HepG2 (cell line): ENCODE results near the gene GOT2. TPM values are rescaled to one million over a fixed set of nuclear protein-coding genes. Genes with fewer than 3 reads are reported as not detected.

ENCODE experiments used
- CHCHD3 ChIP-seq: sonication (generic); formaldehyde crosslinking; IDR thresholded peaks from 2 replicates; pipeline ENCODE4 v1.8.0; 2022; ENCODE audit warnings: mild to moderate bottlenecking, missing genetic modification reagents, moderate library complexity
- DMAP1 ChIP-seq: IDR thresholded peaks from 2 replicates; pipeline ENCODE4 v1.6.1; 2016
- HOXA3 ChIP-seq: sonication (generic); formaldehyde crosslinking; IDR thresholded peaks from 2 replicates; pipeline ENCODE4 v1.5.0; 2020; ENCODE audit warnings: missing genetic modification reagents
- JUND ChIP-seq: sonication (generic); formaldehyde crosslinking; IDR thresholded peaks from 2 replicates; pipeline ENCODE4 v1.8.0; 2022; ENCODE audit warnings: mild to moderate bottlenecking, missing genetic modification reagents
- MBD4 ChIP-seq: IDR thresholded peaks from 2 replicates; pipeline ENCODE4 v1.6.1; 2012; ENCODE audit warnings: low read length, inconsistent platforms, borderline replicate concordance
- MXD4 ChIP-seq: IDR thresholded peaks from 2 replicates; pipeline ENCODE4 v1.6.1; 2016; ENCODE audit warnings: mild to moderate bottlenecking, missing biosample characterization, missing genetic modification reagents
- NRL ChIP-seq: sonication (generic); formaldehyde crosslinking; IDR thresholded peaks from 2 replicates; pipeline ENCODE4 v1.5.0; 2020; ENCODE audit warnings: missing genetic modification reagents, mild to moderate bottlenecking, moderate library complexity, borderline replicate concordance
- TCF7L2 ChIP-seq: IDR thresholded peaks from 2 replicates; pipeline ENCODE4 v1.6.1; 2011; ENCODE audit warnings: mild to moderate bottlenecking, low read depth, low read length, moderate library complexity
- TFE3 ChIP-seq: IDR thresholded peaks from 2 replicates; pipeline ENCODE4 v1.6.1; 2016
- THAP11 ChIP-seq: IDR thresholded peaks from 2 replicates; pipeline ENCODE4 v1.6.1; 2016; ENCODE audit warnings: missing biosample characterization, missing genetic modification reagents
- ZMAT3 ChIP-seq: sonication (generic); formaldehyde crosslinking; conservative IDR thresholded peaks from 2 replicates; pipeline ENCODE4 v1.7.0; 2021; ENCODE audit warnings: missing genetic modification reagents
- ZNF101 ChIP-seq: sonication (generic); formaldehyde crosslinking; IDR thresholded peaks from 2 replicates; pipeline ENCODE4 v1.4.0; 2020; ENCODE audit warnings: mild to moderate bottlenecking, low read depth, missing genetic modification reagents, borderline replicate concordance
- ZNF512 ChIP-seq: sonication (generic); formaldehyde crosslinking; IDR thresholded peaks from 2 replicates; pipeline ENCODE4 v1.4.0; 2020; ENCODE audit warnings: mild to moderate bottlenecking, missing genetic modification reagents
- ZNF7 ChIP-seq: IDR thresholded peaks from 2 replicates; pipeline ENCODE4 v1.6.1; 2016; ENCODE audit warnings: missing biosample characterization, missing genetic modification reagents
- ZNF761 ChIP-seq: sonication (generic); formaldehyde crosslinking; conservative IDR thresholded peaks from 2 replicates; pipeline ENCODE4 v1.4.0; 2020; ENCODE audit warnings: mild to moderate bottlenecking, missing genetic modification reagents
- polyA plus RNA-seq, 8 experiments: library from polyadenylated mRNA; depleted of rRNA in 3 of 8; stranded (reverse) in 7 of 8; unstranded in 1 of 8; fragments of >200 nt; fragmentation: Illumina TruSeq in 4 of 8; extraction: Trizol in 4 of 8; gene quantifications; 2 replicates each; pipeline versions ENCODE4 v1.2.1 to v1.2.3, GENCODE V29; 2011 to 2016; ENCODE audit warnings: low read depth in 4 of 8, missing spikeins in 1 of 8, mixed read lengths in 1 of 8; ENCODE audit not compliant: insufficient read depth in 1 of 8
- total RNA-seq, 5 experiments: library from RNA; depleted of rRNA; stranded (reverse); fragments of >200 nt; fragmentation: Illumina TruSeq; extraction: Trizol; gene quantifications; 2 replicates each; pipeline ENCODE4 v1.2.3, GENCODE V29; 2016; ENCODE audit warnings: low read depth in 1 of 5
- TF ChIP-seq, protein P1 (sequence below): sonication (generic); formaldehyde crosslinking; IDR thresholded peaks from 2 replicates; pipeline ENCODE4 v1.8.1; 2023; ENCODE audit warnings: missing genetic modification reagents, mild to moderate bottlenecking, borderline replicate concordance
- TF ChIP-seq, protein P2 (sequence below): sonication (generic); formaldehyde crosslinking; IDR thresholded peaks from 2 replicates; pipeline ENCODE4 v1.8.1; 2023; ENCODE audit warnings: mild to moderate bottlenecking, missing genetic modification reagents
- TF ChIP-seq, protein P3 (sequence below): sonication (generic); formaldehyde crosslinking; IDR thresholded peaks from 2 replicates; pipeline ENCODE4 v1.5.1; 2020; ENCODE audit warnings: missing genetic modification reagents, mild to moderate bottlenecking, borderline replicate concordance
- TF ChIP-seq, protein P4 (sequence below): sonication (generic); formaldehyde crosslinking; IDR thresholded peaks from 2 replicates; pipeline ENCODE4 v1.4.0; 2020; ENCODE audit warnings: mild to moderate bottlenecking, missing genetic modification reagents
- TF ChIP-seq, protein P5 (sequence below): sonication (generic); formaldehyde crosslinking; IDR thresholded peaks from 2 replicates; pipeline ENCODE4 v1.9.0; 2021; ENCODE audit warnings: missing genetic modification reagents, borderline replicate concordance

The GOT2 gene
- total and polyA plus RNA-seq, 2 of the 13 experiments (the other 11 are each of a cell fraction or from before 2014, with no cell fraction given) = 32.6 to 121 TPM

DNA sequence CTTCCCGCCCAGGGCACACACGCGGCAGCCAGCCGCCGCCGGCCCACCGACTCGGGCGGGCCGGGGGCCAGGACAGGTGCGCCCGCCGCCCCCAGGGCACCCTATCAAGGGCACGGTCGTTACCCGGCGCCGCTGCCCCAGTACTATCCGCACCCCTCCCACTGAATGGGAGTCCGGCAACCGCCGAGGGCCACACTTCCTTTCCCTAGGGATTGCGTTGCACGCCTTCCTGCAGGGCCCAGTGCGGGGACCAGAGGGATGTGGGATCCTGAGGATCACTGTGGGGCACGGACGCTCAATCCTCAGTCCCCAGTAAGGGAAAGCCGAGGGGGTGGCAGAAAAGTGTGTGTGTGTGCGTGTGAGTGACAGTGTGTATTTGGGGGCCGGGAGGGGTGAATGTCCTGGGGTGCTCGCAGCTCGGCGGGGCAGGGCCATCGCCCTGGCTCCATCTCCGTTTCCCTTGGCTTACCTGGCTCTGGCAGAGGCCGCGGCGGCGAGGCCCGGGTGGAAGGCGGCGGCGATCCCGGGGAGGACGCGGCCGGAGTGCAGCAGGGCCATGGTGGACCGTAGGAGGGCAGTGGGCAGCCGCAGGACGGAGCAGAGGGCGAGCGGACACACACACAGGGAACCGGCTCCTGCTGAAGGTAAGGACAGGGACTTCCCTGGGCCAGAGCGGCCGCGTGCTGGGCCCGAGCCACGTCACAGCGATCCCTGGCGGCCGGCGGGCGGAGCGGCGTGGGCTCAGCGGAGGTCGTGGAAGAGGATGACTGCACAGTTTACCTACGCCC, at the start of gene GOT2 (continued):
- TF ChIP-seq MBD4 (no peak), THAP11 (CRISPR knock-in tag) (peak; percentile 94), TCF7L2 (no peak), TFE3 (peak; percentile 79; the same call in 1 of the 2 replicates), CHCHD3 (CRISPR knock-in tag) (no peak), DMAP1 (CRISPR knock-in tag) (peak; percentile 91), MXD4 (peak; percentile 96), JUND (peak; percentile 78), HOXA3 (CRISPR knock-in tag) (peak; percentile 95), ZNF101 (CRISPR knock-in tag) (no peak), ZNF7 (CRISPR knock-in tag) (no peak), ZNF761 (CRISPR knock-in tag) (peak; percentile 97), ZNF512 (CRISPR knock-in tag) (no peak; the same call in 1 of the 2 replicates), NRL (CRISPR knock-in tag) (no peak; the same call in none of the 2 replicates), ZMAT3 (CRISPR knock-in tag) (0 out of 2 replicates have a peak, but pooled peaks have one; percentile 21)
- TF ChIP-seq, protein P1, sequence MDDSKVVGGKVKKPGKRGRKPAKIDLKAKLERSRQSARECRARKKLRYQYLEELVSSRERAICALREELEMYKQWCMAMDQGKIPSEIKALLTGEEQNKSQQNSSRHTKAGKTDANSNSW (CRISPR knock-in tag) = peak; percentile 83; the same call in 1 of the 2 replicates
- TF ChIP-seq, protein P2, sequence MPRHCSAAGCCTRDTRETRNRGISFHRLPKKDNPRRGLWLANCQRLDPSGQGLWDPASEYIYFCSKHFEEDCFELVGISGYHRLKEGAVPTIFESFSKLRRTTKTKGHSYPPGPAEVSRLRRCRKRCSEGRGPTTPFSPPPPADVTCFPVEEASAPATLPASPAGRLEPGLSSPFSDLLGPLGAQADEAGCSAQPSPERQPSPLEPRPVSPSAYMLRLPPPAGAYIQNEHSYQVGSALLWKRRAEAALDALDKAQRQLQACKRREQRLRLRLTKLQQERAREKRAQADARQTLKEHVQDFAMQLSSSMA = no peak; the same call in 1 of the 2 replicates
- TF ChIP-seq, protein P3, sequence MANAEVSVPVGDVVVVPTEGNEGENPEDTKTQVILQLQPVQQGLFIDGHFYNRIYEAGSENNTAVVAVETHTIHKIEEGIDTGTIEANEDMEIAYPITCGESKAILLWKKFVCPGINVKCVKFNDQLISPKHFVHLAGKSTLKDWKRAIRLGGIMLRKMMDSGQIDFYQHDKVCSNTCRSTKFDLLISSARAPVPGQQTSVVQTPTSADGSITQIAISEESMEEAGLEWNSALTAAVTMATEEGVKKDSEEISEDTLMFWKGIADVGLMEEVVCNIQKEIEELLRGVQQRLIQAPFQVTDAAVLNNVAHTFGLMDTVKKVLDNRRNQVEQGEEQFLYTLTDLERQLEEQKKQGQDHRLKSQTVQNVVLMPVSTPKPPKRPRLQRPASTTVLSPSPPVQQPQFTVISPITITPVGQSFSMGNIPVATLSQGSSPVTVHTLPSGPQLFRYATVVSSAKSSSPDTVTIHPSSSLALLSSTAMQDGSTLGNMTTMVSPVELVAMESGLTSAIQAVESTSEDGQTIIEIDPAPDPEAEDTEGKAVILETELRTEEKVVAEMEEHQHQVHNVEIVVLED (CRISPR knock-in tag) = peak; percentile 71
- TF ChIP-seq, protein P4, sequence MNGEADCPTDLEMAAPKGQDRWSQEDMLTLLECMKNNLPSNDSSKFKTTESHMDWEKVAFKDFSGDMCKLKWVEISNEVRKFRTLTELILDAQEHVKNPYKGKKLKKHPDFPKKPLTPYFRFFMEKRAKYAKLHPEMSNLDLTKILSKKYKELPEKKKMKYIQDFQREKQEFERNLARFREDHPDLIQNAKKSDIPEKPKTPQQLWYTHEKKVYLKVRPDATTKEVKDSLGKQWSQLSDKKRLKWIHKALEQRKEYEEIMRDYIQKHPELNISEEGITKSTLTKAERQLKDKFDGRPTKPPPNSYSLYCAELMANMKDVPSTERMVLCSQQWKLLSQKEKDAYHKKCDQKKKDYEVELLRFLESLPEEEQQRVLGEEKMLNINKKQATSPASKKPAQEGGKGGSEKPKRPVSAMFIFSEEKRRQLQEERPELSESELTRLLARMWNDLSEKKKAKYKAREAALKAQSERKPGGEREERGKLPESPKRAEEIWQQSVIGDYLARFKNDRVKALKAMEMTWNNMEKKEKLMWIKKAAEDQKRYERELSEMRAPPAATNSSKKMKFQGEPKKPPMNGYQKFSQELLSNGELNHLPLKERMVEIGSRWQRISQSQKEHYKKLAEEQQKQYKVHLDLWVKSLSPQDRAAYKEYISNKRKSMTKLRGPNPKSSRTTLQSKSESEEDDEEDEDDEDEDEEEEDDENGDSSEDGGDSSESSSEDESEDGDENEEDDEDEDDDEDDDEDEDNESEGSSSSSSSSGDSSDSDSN (CRISPR knock-in tag) = peak; percentile 99
- TF ChIP-seq, protein P5, sequence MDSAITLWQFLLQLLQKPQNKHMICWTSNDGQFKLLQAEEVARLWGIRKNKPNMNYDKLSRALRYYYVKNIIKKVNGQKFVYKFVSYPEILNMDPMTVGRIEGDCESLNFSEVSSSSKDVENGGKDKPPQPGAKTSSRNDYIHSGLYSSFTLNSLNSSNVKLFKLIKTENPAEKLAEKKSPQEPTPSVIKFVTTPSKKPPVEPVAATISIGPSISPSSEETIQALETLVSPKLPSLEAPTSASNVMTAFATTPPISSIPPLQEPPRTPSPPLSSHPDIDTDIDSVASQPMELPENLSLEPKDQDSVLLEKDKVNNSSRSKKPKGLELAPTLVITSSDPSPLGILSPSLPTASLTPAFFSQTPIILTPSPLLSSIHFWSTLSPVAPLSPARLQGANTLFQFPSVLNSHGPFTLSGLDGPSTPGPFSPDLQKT (CRISPR knock-in tag) = peak; percentile 78; the same call in 1 of the 2 replicates
